Measurements from ENCODE around the gene GSK3B.
A peak's percentile ranks its signal among the peaks of the same experiment; 100 is the strongest.

The GSK3B gene

DNA sequence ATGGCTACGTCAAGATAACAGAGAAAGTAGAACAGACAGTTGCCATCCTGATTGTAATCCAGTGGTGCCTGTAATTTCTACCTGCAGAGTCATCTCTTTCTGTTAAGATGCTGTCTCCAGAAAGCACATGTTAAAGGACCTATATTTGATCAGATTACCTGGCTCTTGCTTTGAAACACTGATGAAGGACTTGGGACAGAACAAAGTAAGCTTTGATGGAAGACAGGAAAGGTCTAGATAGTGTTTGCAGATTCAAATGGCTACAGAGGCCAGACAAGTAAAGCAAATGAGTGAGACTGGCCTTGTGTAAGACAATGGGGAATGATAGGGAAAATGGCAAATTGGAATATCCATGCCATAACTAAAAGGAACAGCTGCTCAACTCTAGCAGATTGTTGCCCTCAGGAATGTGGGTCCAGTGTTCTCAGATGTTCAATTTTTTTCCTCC lies 1.8 kb upstream of the GSK3B start:
- DNase-seq (ENCODE audit: low spot score) = no peak

GRCh38 chr3:120095226-120095978 lies 1.2 kb upstream of the GSK3B start:
- DNase-seq (ENCODE audit: low spot score) = peak; percentile 85

- peak; percentile 100 for DNase-seq (ENCODE audit: low spot score)
Observed at GRCh38 chr3:120094776-120095225, 554 bp upstream of the GSK3B start.

DNA sequence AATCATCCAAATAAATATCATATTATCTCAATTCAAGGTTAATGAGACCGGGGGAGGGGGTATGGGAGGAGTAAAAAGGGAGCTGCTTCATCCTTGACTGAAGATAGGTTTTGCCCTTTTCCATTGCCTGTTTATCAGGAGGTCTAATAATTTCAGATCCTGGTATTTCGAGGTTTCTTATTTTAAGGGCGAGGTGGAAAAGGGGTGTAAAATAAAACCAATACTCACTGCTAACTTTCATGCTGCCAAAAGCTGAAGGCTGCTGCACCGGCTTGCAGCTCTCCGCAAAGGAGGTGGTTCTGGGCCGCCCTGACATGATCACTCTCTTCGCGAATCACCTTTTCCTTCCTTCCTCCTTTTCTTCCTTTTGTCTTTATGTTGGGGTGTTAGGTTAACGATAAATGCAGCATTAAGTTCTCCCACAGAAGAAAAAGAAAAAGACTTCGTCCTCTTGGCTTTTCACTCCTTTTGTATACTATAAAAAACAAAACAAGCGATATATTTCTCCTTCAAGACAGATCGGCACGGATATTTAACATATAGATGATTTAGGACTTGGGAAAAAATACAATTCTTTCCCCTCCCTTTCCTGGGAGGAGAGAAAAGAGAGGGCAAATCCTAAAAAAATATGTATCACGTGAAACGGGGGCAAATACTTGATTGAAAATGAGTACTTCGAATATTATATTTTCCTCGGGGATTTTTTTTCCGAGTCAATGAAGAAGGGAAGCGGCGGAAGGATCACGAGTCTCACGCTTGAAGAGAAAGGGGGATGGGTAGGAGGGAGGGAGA lies 932 bp downstream of the GSK3B start:
- peak; percentile 49 for DNase-seq (ENCODE audit: low spot score)

GRCh38 chr3:120092474-120092873 lies 1.8 kb downstream of the GSK3B start:
- peak; percentile 21 for DNase-seq (ENCODE audit: low spot score)

- DNase-seq (ENCODE audit: low spot score) = no peak
Observed at GRCh38 chr3:120090422-120090821, 3.8 kb downstream of the GSK3B start.

DNA sequence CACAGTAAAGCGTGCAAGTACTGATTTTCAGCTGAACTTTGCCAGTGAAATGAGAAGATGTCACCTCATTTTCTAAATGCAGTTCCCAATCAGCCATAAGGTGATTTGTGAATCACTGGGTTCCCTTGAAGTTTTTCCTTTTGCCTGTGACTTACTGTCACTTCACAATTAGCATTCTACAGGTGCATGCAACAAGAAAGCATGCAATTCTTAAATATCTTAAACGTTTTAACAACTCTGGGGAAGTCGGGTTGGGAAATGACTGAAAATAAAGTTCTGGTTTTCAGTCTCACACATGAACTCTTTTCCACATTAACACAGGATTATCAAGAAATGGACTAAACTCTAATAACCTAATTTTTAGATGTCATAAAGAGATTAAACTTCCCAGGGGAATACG lies 5.2 kb downstream of the GSK3B start:
- DNase-seq (ENCODE audit: low spot score) = no peak

GRCh38 chr3:120088622-120089021 lies 5.6 kb downstream of the GSK3B start:
- DNase-seq (ENCODE audit: low spot score) = no peak

GRCh38 chr3:120081719-120082118 lies 12.5 kb downstream of the GSK3B start:
- no peak for DNase-seq (ENCODE audit: low spot score)

GRCh38 chr3:120080836-120081235 lies 13.4 kb downstream of the GSK3B start:
- no peak for DNase-seq (ENCODE audit: low spot score)

DNA sequence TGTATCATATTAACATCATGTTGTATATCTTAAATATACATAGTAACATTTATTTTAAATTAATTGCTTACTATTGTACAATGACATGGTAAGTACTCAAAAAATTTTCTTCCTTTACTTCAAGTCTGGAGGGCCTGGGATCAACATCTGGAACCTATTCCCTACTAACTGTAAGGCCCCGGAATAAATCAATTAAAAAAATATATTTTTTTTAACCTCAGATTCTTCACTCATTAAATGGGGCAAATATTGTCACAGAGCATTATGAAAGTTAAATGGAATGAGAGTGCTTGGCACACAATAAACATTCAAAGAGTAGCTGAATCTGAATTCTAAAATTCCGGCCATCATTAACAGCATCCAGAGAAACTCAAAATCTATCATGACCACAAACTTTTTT lies 16.5 kb downstream of the GSK3B start:
- no peak for DNase-seq (ENCODE audit: low spot score)

DNA sequence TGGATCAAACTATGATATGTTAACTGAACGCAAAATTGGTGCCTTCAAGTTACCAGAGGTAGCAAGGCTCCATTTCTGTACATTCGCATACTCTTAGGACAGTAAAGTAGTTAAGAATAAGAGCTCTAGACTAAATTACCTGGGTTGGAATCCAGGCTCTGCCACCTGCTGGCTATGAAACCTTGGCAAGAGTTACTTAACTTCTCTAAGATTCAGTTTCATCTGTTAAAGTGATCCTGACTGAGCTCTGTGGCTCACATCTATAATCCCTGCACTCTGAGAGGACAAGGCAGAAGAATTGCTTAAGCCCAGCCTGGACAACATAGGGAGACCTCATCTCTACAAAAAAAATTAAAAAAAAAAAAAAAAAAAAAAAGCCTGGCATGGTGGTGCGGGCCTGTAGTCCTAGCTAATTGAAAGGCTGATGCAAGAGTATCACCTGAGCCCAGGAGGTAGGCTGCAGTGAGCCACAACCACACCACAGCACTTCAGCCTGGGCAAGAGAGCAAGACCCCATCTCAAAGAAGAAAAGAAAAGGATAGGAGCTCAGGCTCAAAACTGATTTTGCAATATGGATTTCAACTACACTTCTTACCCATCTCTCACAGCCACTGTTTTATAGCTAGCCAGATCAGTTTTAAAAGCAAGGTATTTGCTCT lies 21.3 kb downstream of the GSK3B start:
- DNase-seq (ENCODE audit: low spot score) = peak; percentile 29

DNA sequence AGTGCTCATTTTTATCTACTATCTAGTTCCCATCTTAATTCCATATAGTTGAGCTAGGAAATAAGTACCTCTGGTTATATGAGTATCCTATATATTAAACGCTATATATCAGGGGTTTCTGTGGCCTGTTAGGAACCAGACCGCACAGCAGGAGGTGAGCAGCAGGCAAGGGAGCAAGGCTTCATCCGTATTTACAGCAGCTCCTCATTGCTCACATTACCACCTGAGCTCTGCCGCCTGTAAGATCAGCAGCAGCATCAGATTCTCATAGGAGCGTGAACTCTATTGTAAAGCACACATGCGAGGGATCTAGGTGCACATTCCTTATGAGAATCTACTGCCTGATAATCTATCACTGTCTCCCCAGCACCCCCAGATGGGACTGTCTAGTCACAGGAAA lies 23.0 kb downstream of the GSK3B start:
- peak; percentile 22 for DNase-seq (ENCODE audit: low spot score)

DNA sequence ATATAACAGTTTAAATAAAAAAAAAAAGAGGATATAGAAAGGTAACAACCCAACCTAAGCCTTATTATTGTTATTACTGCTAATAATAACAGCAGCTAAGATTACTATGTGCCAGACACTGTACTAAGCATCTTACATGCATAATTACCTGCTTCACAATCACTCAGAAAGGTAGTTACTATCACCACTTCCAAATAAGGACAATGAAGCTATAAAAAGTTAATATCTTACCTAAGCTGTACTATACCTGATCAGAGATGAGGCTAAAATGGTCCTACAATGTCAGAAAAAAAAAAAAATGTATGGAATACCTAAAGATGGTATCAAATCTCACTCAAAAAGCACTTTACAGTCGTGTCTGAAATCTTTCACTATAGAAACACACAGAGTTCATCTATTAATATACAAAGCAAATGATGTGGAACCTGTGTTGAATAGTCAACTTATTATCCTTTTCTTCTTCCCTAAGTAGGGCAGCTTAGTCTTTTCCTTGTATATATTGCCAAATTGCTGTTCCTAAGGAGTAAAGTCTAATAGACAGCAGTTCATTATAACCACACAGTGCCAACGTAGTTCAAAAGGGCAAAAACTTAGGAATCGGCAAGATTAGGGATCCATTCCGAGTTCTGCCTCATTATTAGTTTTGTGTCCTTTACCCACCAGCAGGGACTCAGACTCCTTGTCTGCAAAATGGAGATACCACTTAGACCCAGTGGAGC lies 23.8 kb downstream of the GSK3B start:
- DNase-seq (ENCODE audit: low spot score) = no peak

DNA sequence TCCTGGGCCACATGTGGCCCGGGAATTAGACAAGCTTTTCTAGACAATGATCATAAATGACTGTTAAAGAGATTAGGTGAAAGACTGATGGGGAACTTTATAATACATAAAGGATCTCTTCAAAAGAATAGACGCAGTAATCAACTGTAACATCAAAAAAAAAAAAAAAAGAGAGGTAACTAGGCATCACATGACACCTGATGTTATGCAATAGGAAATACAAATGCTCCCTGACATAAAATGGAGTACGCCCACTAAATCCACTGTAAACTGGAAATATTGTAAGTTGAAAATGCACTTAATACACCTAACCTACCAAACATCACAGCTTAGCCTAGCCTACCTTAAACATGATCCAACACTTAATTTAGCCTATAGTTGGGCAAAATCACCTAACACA lies 27.2 kb downstream of the GSK3B start:
- DNase-seq (ENCODE audit: low spot score) = no peak

DNA sequence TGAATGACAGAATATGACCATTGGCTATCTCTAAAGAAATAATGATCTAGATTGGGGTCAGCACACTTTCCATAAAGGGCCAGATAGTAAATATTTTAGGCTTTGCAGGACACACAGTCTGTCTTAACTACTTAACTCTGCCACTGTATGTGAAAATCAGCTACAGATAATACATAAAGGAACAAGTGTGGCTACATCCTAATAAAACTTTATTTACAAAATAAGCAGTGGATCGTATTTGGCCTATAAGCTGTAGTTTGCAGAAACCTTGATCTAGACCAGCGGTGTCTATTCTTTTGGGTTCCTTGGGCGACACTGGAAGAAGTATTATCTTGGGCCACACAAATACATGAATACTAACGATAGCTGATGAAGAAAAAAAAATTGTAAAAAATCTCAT lies 27.6 kb downstream of the GSK3B start:
- DNase-seq (ENCODE audit: low spot score) = no peak

GRCh38 chr3:120064641-120065040 lies 29.6 kb downstream of the GSK3B start:
- no peak for DNase-seq (ENCODE audit: low spot score)

DNA sequence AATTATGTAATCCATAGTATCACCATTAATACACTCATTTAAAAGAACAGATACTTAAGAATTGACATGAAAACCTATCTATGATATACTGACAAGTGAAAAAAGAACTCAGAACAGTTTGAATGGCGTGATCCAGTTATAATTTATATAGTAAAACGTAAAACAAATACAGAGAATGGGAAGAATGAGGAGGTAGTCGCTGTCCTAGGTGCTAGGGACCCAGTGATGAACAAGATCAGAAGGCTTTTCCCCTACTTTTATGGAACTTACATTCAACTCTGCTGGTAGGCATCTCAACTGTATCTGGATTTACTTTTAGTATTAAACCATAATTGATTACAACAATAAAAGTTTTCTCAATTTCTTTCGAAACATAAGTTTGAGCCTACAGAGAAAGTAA lies 31.8 kb downstream of the GSK3B start:
- DNase-seq (ENCODE audit: low spot score) = no peak

GRCh38 chr3:120059081-120059864 lies 35.0 kb downstream of the GSK3B start:
- DNase-seq (ENCODE audit: low spot score) = no peak

DNA sequence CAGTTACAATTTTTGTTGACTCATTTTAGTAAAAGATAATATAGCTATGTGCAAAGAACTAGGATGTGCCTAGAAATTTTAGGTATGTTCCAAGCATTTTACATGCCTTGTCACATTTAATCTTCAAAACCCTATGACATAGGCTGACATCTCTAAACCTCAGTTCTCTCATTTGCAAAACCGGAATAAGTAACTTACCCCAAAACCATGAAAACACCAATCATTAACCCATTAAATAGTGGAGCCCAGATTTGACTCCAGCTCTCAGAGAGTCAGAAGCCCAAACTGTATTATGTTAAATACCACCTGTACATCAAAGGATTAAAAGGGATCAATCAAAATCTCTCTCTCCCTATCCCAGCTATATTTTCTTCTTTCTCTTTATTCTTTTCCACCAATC lies 36.6 kb downstream of the GSK3B start:
- DNase-seq (ENCODE audit: low spot score) = no peak

DNA sequence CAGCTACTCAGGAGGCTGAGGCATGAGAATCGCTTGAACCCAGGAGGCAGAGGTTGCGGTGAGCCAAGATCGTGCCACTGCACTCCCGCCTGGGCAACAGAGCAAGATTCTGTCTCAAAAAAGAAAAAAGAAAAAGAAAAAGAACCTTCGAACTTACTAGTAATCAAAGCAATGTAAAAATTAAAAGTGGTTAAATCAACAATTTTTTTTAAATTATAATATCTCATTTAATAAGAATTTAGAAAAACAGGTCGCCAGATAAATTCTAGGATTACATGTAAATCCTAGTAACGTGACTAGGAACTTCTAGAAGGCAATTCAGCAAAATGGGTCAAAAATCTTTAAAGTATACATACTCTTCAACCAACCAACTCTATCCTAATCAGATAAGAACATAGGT lies 37.2 kb downstream of the GSK3B start:
- DNase-seq (ENCODE audit: low spot score) = no peak
